HG03139 (cell line): Measurements from ENCODE around the gene PLPPR3.

Experiments
- ATAC-seq: cut with Tn5 transposase; IDR thresholded peaks from one replicate; pipeline ENCODE4 v1.9.1; 2021; ENCODE audit not compliant: unreplicated experiment

Gene PLPPR3

GRCh38 chr19:821825-822503 is at the start of gene PLPPR3:
Gene PLPPR3 (minus strand): TSS chr19:821955. CDS start chr19:821559, 396 bp downstream.
- no peak for ATAC-seq

GRCh38 chr19:870963-871401 is 49.2 kb upstream of the PLPPR3 start:
- no peak for ATAC-seq

DNA sequence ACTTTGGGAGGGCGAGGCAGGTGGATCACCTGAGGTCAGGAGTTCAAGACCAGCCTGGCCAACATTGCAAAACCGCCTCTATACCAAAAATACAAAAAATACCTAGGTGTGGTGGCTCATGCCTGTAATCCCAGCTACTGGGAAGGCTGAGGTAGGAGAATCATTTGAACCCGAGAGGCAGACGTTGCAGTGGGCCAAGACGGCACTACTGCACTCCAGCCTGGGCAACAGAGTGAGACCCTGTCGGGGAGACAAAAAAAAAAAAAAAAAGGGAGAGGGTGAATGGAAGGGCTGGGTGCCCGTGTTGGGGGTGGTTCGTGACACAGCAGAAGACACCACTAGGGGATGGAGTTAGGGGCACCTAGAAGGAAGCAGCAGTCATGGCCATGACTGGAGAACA is 48.6 kb upstream of the PLPPR3 start:
- no peak for ATAC-seq

DNA sequence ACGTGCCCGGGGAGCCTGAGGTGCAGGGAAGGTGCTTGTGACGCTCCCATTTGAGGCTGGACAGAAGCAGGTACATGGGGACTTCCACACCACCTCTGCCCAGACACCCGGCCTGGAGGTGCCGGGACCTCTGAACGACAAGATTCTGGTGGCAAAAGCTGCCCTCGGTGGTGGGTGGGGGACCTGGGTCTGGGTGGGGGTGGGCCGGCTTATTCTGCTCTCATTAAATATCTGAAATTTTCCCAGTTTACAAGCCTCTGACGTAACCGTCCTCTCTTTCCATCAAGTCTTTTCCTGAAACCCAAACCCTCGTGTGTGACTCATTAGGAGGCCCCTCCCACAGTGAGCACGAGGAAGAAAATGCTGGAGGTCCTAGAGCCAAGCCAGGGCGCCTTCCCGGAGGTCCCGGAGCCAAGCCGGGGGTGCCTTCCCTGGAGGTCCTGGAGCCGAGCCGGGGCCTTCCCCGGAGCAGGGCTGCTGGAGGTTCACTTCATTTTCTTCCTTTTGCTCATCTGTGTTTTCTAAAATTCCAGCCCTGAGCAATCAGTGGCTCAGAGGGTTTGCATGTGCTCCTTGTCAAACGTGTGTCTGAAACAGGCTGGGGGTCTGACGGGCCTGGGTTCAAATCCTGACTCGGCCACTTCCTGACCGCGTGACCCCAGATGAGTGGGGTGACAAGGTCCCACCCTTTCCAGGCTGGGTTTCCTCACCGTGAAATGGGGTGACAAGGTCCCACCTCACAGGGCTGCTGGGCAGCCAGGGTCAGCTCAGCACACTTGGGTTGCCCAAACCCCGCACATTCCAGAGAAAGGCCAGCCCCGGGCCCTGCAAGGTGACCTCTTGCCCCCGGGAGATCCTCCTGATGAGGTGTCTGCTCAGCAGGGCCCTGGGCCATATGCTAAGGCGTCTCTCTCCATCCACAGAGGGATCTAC is 47.8 kb upstream of the PLPPR3 start:
- ATAC-seq: no peak

- no peak for ATAC-seq
Measured at GRCh38 chr19:868458-869244, 46.9 kb upstream of the PLPPR3 start.

DNA sequence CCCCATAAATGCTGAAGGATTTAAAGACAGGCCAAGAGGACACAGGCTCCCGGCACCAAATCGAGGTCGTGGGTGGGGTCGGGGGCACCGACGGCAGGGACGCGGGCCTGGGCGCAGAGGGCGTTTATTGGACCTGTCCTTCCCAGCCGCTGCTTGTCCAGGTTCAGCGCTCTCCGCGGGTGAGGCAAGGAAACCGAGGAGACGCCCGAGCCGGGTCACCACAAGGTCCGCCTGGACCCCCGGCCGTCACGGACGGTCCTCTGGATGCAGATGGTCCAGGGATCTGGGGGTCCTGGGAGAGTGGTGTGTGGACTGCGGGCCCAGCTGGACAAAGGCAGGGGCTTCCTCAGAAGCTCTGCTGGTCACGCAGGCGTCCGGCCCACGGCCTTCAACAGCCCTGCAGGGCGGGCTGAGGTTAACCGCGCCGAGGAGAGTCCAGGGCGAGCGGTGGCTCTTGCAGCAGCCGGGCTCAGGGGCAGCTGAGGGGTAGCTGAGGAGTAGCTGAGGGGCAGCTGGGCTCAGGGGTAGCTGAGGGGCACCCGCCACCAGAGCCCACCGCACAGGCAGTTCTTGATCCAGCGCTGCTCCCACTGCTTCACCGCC is 46.2 kb upstream of the PLPPR3 start:
- no peak for ATAC-seq

- no peak for ATAC-seq
Measured at GRCh38 chr19:867301-867793, 45.6 kb upstream of the PLPPR3 start.

DNA sequence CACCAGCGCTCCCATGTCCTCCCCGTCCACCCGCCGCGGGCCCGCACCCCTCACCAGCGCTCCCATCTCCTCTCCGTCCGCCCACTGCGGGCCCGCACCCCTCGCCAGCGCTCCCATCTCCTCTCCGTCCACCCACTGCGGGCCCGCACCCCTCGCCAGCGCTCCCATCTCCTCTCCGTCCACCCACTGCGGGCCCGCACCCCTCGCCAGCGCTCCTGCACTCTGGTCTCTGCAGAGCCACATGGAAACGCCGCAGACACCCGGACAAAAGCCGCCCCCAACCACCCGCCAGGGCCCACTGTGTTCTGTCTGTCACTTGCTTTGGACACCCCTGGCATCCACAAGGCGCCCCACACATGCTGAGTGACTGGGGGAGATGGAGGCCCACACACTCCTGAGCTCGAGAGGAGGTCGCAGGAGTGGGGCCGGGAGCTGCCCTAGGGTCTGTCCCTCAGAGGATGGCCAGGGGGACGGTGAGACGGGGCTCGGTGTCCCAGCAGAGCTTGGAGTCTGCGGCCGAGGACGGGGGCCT is 45.1 kb upstream of the PLPPR3 start:
- no peak for ATAC-seq

DNA sequence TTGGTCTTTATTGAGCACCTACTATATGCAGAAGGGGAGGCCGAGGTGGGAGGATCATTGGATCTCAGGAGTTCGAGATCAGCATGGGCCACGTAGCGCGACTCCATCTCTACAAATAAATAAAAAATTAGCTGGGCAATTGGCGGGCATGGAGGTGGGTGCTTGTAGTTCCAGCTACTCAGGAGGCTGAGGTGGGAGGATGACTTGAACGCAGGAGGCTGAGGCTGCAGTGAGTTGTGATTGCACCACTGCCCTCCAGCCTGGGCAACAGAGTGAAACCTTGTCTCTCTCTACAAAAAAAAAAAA is 41.5 kb upstream of the PLPPR3 start:
- ATAC-seq: no peak

- no peak for ATAC-seq
Measured at GRCh38 chr19:862581-863314, 41.0 kb upstream of the PLPPR3 start.

DNA sequence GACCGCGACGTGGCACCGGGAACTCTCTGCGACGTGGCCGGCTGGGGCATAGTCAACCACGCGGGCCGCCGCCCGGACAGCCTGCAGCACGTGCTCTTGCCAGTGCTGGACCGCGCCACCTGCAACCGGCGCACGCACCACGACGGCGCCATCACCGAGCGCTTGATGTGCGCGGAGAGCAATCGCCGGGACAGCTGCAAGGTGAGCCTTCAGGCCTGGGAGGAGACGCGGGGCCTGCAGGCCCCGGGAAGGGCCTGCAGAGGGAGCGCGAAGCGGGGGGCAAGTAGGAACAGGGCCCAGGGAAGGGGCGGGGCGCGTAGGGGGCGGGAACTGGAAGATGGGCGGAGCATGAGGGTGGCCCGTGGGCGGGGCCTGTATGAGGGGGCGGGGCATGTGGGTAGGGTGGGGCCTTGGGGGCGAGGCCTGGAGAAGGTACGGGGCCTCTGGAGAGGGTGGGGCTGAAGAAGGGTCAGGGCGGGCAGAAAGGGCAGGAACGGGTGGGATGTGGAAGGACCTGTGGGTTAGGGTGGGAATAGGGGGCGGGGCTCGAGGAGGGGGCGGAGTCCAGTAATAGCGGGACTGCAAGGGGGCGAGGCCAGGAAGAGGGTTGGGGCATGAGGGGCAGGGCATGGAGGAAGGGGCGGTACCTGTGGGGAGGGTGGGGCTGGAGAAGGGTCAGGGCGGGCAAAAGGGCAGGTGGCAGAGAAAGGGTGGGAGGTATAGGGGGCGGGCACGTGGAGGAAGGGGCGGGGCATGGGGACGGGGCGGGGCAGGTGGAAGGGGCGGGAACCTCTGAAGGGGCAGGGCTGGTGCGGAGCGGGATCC is 40.2 kb upstream of the PLPPR3 start:
- ATAC-seq: no peak

DNA sequence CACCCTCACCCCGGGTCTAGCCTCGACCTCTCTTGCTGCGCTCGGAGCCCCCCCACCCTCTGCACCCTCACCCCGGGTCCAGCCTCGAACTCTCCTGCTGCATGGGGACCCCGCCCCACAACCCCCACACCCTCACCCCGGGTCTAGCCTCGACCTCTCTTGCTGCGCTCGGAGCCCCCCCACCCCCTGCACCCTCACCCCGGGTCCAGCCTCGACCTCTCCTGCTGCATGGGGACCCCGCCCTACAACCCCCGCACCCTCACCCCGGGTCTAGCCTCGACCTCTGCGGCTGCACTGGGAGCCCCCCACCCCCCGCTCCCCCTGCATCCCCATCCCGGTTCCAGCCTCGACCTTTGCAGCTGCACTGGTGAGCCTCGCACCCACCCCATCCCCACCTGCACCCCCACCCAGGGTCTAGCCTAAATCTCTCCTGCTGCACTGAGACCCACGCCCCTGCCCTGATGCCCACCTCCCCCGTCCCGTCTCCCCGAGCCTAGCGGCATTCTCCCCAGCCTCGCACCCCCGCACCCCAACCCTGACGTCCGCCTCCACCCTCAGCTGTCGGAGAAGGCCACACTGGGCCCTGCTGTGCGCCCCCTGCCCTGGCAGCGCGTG is 39.5 kb upstream of the PLPPR3 start:
- no peak for ATAC-seq

DNA sequence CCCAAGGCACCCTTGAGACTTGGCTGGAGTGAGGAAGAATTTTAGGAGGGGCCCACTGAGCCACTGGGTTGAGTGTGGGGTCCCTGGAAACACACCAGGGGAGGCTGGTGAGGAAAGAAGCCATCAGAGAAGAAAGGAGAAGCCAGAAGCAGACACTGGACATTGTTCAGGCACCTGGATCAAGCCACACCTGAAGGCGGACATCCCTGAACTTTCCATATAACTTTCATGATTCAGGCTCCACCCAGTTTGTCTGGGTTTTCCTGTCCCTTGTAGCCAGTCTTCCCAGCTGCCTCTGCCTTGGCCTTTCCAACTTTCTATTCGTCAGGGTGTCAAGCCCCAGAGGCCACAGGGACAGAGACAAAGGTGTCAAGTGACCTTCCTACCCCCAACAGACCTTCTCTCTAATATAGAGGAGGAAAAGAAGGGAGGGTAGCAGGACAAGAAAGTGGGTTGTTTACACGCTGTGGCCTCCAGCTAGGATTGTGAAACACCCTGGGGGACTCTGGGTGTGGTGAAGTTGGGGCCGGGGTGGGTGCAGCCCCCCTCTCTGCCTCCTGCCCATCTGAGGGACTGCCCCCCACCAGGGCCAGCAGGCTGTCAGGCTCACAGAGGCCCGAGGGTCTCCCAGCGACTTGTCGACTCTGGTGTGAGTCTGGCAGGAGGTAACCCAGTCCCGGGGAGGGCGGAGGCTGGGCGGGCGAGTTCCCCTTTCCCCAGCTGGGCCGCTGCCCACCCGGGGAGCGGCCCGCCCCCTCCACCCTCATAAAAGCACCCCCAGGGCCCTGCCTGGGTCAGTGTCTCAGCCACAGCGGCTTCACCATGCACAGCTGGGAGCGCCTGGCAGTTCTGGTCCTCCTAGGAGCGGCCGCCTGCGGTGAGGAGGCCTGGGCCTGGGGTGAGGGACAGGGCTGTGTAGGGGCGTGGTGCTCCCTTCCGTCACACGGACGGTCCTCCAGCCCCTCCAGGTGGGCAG is 37.4 kb upstream of the PLPPR3 start, which contains the start of gene CFD:
TSS of gene CFD (plus strand) at position 797 of the 976 bp plus-strand sequence. CDS start at position 823, 26 bp downstream.
- no peak for ATAC-seq

- no peak for ATAC-seq
Measured at GRCh38 chr19:858284-858683, 36.5 kb upstream of the PLPPR3 start.

DNA sequence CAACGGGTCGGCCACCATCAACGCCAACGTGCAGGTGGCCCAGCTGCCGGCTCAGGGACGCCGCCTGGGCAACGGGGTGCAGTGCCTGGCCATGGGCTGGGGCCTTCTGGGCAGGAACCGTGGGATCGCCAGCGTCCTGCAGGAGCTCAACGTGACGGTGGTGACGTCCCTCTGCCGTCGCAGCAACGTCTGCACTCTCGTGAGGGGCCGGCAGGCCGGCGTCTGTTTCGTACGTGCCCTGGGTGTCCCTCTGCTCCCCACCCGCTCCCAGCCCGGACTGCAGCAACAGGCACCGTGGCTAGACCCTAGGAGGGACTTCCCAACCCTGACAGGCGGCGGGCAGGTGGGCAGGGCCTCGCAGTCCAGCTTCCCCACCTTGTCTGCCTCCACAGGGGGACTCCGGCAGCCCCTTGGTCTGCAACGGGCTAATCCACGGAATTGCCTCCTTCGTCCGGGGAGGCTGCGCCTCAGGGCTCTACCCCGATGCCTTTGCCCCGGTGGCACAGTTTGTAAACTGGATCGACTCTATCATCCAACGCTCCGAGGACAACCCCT is 33.9 kb upstream of the PLPPR3 start:
- no peak for ATAC-seq

DNA sequence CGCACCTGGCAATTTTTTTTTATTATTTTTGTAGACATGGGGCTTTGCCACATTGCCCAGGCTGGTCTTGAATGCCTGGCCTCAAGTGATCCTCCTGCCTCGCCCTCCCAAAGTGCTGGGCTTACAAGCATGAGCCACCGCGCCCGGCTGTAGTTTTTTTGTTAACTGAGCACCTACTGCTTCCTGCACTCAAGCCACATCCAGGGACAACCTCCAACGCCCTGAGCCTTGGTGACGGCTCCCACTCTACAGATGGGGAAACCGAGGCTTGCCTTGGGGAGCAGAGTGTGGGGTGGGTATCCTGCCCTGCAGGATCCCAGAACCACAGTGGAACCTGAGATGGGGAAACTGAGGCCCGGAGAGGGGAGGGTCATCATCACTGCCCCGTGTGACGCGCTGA is 33.4 kb upstream of the PLPPR3 start:
- no peak for ATAC-seq

- no peak for ATAC-seq
Measured at GRCh38 chr19:854549-854948, 32.8 kb upstream of the PLPPR3 start.
